Colonic mucosa (tissue), 4 donors: ENCODE data around the gene PTGDR2. TPM values are rescaled to one million over a fixed set of nuclear protein-coding genes. Genes with fewer than 3 reads are reported as not detected.

Experiments used
- DNase-seq: peaks from one replicate; pipeline ENCODE4 v3.0.0-alpha.2; 2020
- H3K27ac ChIP-seq: fragments of 200-600 bp; one replicate; pipeline ENCODE4 v1.8.0; 2021
- H3K27me3 ChIP-seq: fragments of 200-600 bp; one replicate; pipeline ENCODE4 v1.8.0; 2021
- H3K36me3 ChIP-seq: fragments of 200-600 bp; one replicate; pipeline ENCODE4 v1.8.0; 2021
- H3K4me1 ChIP-seq: fragments of 200-600 bp; one replicate; pipeline ENCODE4 v1.8.0; 2021; ENCODE audit warnings: mild to moderate bottlenecking
- H3K4me3 ChIP-seq: fragments of 200-600 bp; one replicate; pipeline ENCODE4 v1.8.0; 2021
- H3K9ac ChIP-seq, 2 donors: one replicate each; pipeline ENCODE4 v1.7.0; 2013; ENCODE audit warnings: control low read depth in 2 of 2, low read depth in 2 of 2, low read length in 2 of 2
- H3K9me3 ChIP-seq: fragments of 200-600 bp; one replicate; pipeline ENCODE4 v1.8.0; 2021
- CTCF ChIP-seq: fragments of 200-600 bp; IDR thresholded peaks from one replicate; pipeline ENCODE4 v1.8.0; 2022; ENCODE audit warnings: antibody characterized with exemption, mild to moderate bottlenecking
- intact Hi-C: fragments of 100-400 bp; cut with DNase I; formaldehyde crosslinking; loops from one replicate; pipeline ENCODE4 v1.14.1; 2022
- total RNA-seq, 2 donors: library from RNA; stranded (reverse); fragmentation: NEBNext Ultra II Directional in 1 of 2; extraction: Animal tissue kit (Norgen Biotek cat#: 25700) in 1 of 2; gene quantifications; one replicate each; pipeline ENCODE4 v1.2.1, GENCODE V29; 2021
- donor health status: healthy.
- donor health status: DM: no; HTN: no; CAD: no.
- donor health status: DM: no; HTN: no; CAD: no.

The PTGDR2 gene
- total RNA-seq, 2 donors from 2014 or later = 3.7 to 4.7 TPM

DNA sequence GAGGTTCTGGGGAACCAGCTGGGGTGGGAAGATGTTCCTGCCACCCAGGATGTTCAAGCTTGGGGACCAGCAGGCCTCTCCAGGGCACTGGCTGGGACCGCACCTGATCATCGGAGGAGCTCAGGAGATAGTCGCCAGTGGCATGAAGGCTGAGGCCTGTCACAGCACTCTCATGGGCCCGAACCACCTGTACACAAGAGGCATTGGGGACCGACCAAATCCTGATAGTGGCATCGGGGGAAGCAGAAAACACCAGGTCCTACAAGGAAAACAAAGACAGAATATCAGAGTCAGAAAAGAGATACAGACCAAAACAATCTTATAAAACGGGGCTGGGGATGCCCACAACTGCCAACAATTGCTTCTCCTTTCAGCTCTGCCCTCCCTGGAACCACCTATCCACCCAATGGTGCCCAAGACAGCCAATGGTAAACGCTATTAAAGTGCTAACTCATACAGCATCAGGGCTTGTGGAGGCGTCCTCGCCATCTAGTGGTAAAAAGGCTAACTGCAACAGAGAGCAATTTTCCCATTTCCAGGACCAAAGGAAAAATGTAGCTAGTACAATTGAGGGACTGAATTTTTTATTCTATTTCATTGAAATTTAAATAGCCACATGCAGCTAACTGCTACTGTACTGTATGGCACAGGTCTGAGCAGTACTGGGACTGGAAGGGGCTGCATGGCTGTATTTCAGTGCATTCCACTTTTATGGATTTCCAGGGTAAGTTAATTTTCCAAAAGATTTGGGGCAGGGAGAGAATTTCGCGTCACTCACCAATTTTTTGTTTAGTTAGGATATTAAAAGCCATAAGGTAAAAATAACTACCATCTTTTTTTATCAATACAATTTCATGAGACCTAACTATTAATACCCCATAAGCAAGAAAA, 43.5 kb upstream of the PTGDR2 start:
- intact Hi-C loops = loop anchor here (5.0 kb wide), 1 partner anchor 122 kb away; no protein-coding TSS in a partner anchor
- Histone ChIP-seq H3K4me1 (no peaks in the 10 kb centered on the region), H3K27me3 (no peaks in the 10 kb centered on the region), H3K36me3 (peaks cover 24% of the 10 kb centered on the region), H3K27ac (no peak overlapping the region), H3K9me3 (no peaks in the 10 kb centered on the region), H3K9ac (no peak overlapping the region), H3K4me3 (no peak overlapping the region)
- DNase-seq = peak; percentile 62
- TF ChIP-seq CTCF = peak; percentile 97

- no peaks in the 10 kb centered on the region for H3K4me1 ChIP-seq
- no peak overlapping the region for H3K27ac ChIP-seq
- no peak for TF ChIP-seq CTCF
- H3K36me3 ChIP-seq = peaks cover 17% of the 10 kb centered on the region
- no peaks in the 10 kb centered on the region for H3K9me3 ChIP-seq
- H3K27me3 ChIP-seq = no peaks in the 10 kb centered on the region
- DNase-seq = no peak
- no peak overlapping the region for H3K4me3 ChIP-seq
- intact Hi-C loops = loop anchor here (5.0 kb wide), 1 partner anchor 120 kb away; no protein-coding TSS in a partner anchor
- no peak overlapping the region for H3K9ac ChIP-seq
These were observed 41.7 kb upstream of the PTGDR2 start for GRCh38 chr11:60897496-60897895.

GRCh38 chr11:60895687-60896086, 39.9 kb upstream of the PTGDR2 start:
- no peak overlapping the region for H3K4me3 ChIP-seq
- intact Hi-C loops = loop anchor here (5.0 kb wide), 1 partner anchor 118 kb away; no protein-coding TSS in a partner anchor
- H3K9me3 ChIP-seq = no peaks in the 10 kb centered on the region
- peak; percentile 76 for DNase-seq
- no peak for TF ChIP-seq CTCF
- H3K9ac ChIP-seq = no peak overlapping the region
- no peaks in the 10 kb centered on the region for H3K4me1 ChIP-seq
- peaks cover 17% of the 10 kb centered on the region for H3K36me3 ChIP-seq
- H3K27ac ChIP-seq = no peak overlapping the region
- H3K27me3 ChIP-seq = no peaks in the 10 kb centered on the region

DNA sequence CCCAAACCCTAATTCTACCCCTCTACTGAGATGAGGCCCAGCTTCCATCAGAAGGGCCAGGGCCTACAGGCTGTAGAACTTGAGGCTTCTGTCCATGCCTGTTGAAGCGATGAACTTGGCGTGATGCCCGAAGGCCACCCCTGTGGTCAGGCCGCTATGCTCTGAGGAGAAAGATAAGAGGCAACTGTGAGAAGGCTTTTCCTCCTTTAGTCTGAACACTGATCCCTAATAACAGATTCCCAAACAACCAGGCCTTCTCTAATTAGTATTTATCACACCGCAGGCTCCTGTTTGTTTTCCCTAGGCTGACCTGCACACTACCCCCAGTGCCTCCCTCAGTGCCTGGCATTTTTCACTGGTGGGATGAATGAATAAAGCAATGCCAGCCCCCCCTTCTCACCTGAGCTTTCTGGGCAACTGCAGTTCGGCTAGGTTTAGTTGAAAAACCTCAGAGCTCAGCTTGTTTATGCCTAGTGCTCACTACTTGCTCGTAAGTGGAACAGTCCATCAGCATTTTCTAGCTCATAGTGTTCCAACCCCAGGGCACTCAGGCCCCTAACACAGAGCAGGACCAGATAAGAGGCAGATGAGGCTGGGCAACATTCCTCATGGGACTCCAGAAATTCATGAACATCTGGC, 35.5 kb upstream of the PTGDR2 start:
- H3K4me3 ChIP-seq = no peak overlapping the region
- peaks cover 4% of the 10 kb centered on the region for H3K36me3 ChIP-seq
- DNase-seq = no peak
- no peak for TF ChIP-seq CTCF
- no peaks in the 10 kb centered on the region for H3K4me1 ChIP-seq
- H3K27me3 ChIP-seq = no peaks in the 10 kb centered on the region
- no peak overlapping the region for H3K27ac ChIP-seq
- H3K9ac ChIP-seq = no peak overlapping the region
- intact Hi-C loops = loop anchor here (5.0 kb wide), 1 partner anchor 59 kb away; no protein-coding TSS in a partner anchor
- H3K9me3 ChIP-seq = no peaks in the 10 kb centered on the region

DNA sequence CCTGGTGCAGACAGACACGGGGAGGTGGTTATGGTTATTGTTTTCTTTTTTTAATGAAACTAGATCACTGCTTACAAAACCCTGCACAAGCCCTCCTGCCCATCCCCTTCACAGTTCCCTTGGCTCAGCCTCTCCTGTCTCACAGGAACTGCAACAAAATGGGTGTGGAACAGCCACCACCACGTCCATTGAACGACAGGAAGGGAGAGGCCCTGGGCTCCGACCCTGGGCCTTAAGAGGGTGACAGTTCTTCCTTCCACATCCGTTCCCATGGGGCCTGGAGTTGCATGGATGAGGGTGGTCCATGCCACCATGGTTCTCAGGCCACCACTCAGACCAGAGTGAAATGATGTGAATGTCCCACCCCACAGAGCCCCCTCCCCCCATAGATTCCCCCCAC, 34.9 kb upstream of the PTGDR2 start:
- intact Hi-C loops = loop anchor here (5.0 kb wide), 1 partner anchor 58 kb away; no protein-coding TSS in a partner anchor
- TF ChIP-seq CTCF = no peak
- H3K27me3 ChIP-seq = no peaks in the 10 kb centered on the region
- H3K9me3 ChIP-seq = no peaks in the 10 kb centered on the region
- H3K36me3 ChIP-seq = no peaks in the 10 kb centered on the region
- no peaks in the 10 kb centered on the region for H3K4me1 ChIP-seq
- no peak overlapping the region for H3K4me3 ChIP-seq
- no peak for DNase-seq
- H3K27ac ChIP-seq = no peak overlapping the region
- H3K9ac ChIP-seq = no peak overlapping the region
